K562 (cell line): Measurements from ENCODE around the gene DET1. TPM values are rescaled to one million over a fixed set of nuclear protein-coding genes. Genes with fewer than 3 reads are reported as not detected.

Source experiments
- ARID3A ChIP-seq: IDR thresholded peaks from 2 replicates; pipeline ENCODE4 v1.6.1; 2012; ENCODE audit warnings: low read depth, low read length, improper control_type of control experiment, borderline replicate concordance
- CSDE1 ChIP-seq, 2 experiments: fragments of 450-650 bp; IDR thresholded peaks; 2 replicates each; pipeline ENCODE4 v1.6.1; 2016; ENCODE audit warnings: mild to moderate bottlenecking in 1 of 2
- CXXC5 ChIP-seq: fragments of 250-450 bp; sonication (Bioruptor Pico); IDR thresholded peaks from 2 replicates; pipeline ENCODE4 v1.8.0; 2022; ENCODE audit warnings: inconsistent platforms, mild to moderate bottlenecking, moderate library complexity
- DIDO1 ChIP-seq: fragments of 450-650 bp; IDR thresholded peaks from 2 replicates; pipeline ENCODE4 v1.6.1; 2016; ENCODE audit warnings: low read depth, missing biosample characterization, missing genetic modification characterization
- PHF8 ChIP-seq: fragments of 200-600 bp; sonication (generic); IDR thresholded peaks from 2 replicates; pipeline ENCODE4 v1.6.1; 2012; ENCODE audit warnings: mixed run types, mild to moderate bottlenecking, inconsistent platforms, low read length, moderate library complexity, borderline replicate concordance
- PTTG1 ChIP-seq: fragments of 450-650 bp; IDR thresholded peaks from 2 replicates; pipeline ENCODE4 v1.6.1; 2016; ENCODE audit warnings: low read depth, mild to moderate bottlenecking, missing genetic modification characterization, missing compliant biosample characterization
- RBM17 ChIP-seq: fragments of 200-400 bp; formaldehyde crosslinking; IDR thresholded peaks from 2 replicates; pipeline ENCODE4 v1.6.1; 2017; ENCODE audit warnings: low read depth, mild to moderate bottlenecking, low read length, borderline replicate concordance
- RBM22 ChIP-seq: fragments of 200-400 bp; formaldehyde crosslinking; IDR thresholded peaks from 2 replicates; pipeline ENCODE4 v1.6.1; 2018; ENCODE audit warnings: low read length, low read depth; ENCODE audit not compliant: poor library complexity, severe bottlenecking
- SIN3A ChIP-seq, 2 experiments: fragments of 150-350 bp in 1 of 2; IDR thresholded peaks; 2 replicates each; pipeline ENCODE4 v1.6.1; 2011 to 2016; ENCODE audit warnings: borderline replicate concordance in 2 of 2, low read depth in 2 of 2, low read length in 2 of 2, mild to moderate bottlenecking in 2 of 2, moderate library complexity in 2 of 2; ENCODE audit not compliant: control insufficient read depth in 1 of 2
- STAT5A ChIP-seq: IDR thresholded peaks from 2 replicates; pipeline ENCODE4 v1.6.1; 2012; ENCODE audit warnings: low read length, inconsistent platforms, borderline replicate concordance
- TOE1 ChIP-seq, 2 experiments: fragments of 450-650 bp in 1 of 2; sonication (generic) in 1 of 2; formaldehyde crosslinking in 1 of 2; IDR thresholded peaks; 2 replicates each; pipeline versions ENCODE4 v1.7.1 to v1.8.0; 2016 to 2022; ENCODE audit warnings: borderline replicate concordance in 2 of 2, mild to moderate bottlenecking in 2 of 2, antibody characterized with exemption in 1 of 2, inconsistent platforms in 1 of 2, low read depth in 1 of 2, missing genetic modification reagents in 1 of 2, moderate library complexity in 1 of 2
- ZBTB12 ChIP-seq: fragments of 250-450 bp; sonication (Bioruptor Pico); IDR thresholded peaks from 2 replicates; pipeline ENCODE4 v1.4.0; 2020
- ZBTB7A ChIP-seq: IDR thresholded peaks from 2 replicates; pipeline ENCODE4 v1.6.1; 2011; ENCODE audit warnings: low read depth, mild to moderate bottlenecking, low read length, moderate library complexity, borderline replicate concordance; ENCODE audit not compliant: control insufficient read depth
- ZNF217 ChIP-seq: sonication (generic); formaldehyde crosslinking; IDR thresholded peaks from 2 replicates; pipeline ENCODE4 v1.8.0; 2022; ENCODE audit warnings: mild to moderate bottlenecking, missing genetic modification reagents
- ZNF449 ChIP-seq: fragments of 250-450 bp; sonication (Bioruptor Pico); IDR thresholded peaks from 2 replicates; pipeline ENCODE4 v1.8.0; 2022; ENCODE audit warnings: moderate library complexity, mild to moderate bottlenecking, inconsistent platforms
- ZNF561 ChIP-seq: fragments of 450-650 bp; formaldehyde crosslinking; conservative IDR thresholded peaks from 2 replicates; pipeline ENCODE4 v1.4.0; 2020; ENCODE audit warnings: mild to moderate bottlenecking, moderate library complexity
- ZNF668 ChIP-seq: fragments of 250-450 bp; sonication (Bioruptor Pico); IDR thresholded peaks from 2 replicates; pipeline ENCODE4 v1.8.0; 2022; ENCODE audit warnings: mild to moderate bottlenecking, inconsistent platforms
- ZNF780A ChIP-seq: fragments of 250-450 bp; sonication (Bioruptor Pico); IDR thresholded peaks from 2 replicates; pipeline ENCODE4 v1.5.0; 2021; ENCODE audit warnings: mild to moderate bottlenecking
- ZNF785 ChIP-seq: fragments of 250-450 bp; sonication (Bioruptor Pico); IDR thresholded peaks from 2 replicates; pipeline ENCODE4 v1.4.0; 2020; ENCODE audit warnings: mild to moderate bottlenecking
- ZNF830 ChIP-seq: fragments of 250-450 bp; sonication (Bioruptor Pico); IDR thresholded peaks from 2 replicates; pipeline ENCODE4 v1.5.0; 2021; ENCODE audit warnings: mild to moderate bottlenecking
- polyA plus RNA-seq, 8 experiments: library from polyadenylated mRNA; depleted of rRNA in 4 of 8; stranded (reverse) in 5 of 8; unstranded in 3 of 8; fragments of >200 nt; fragmentation: Nextera tagmentation in 2 of 8; fragmentation: Illumina TruSeq in 1 of 8; extraction: Ambion mirVana in 2 of 8; extraction: Trizol in 1 of 8; gene quantifications; 2 replicates each; pipeline versions ENCODE4 v1.2.1 to v1.2.3, GENCODE V29; 2011 to 2014; ENCODE audit warnings: inconsistent platforms in 1 of 8, missing spikeins in 1 of 8
- total RNA-seq, 7 experiments: library from RNA; depleted of rRNA in 6 of 7; stranded (reverse); fragments of >200 nt in 6 of 7; fragmentation: Illumina TruSeq in 2 of 7; extraction: Trizol in 2 of 7; gene quantifications; 2 replicates each; pipeline versions ENCODE4 v1.2.1 to v1.2.3, GENCODE V29; 2011 to 2021; ENCODE audit warnings: low replicate concordance in 1 of 7

Gene DET1
- total and polyA plus RNA-seq, 9 of the 15 experiments (the other 6 are each of a cell fraction or from before 2014, with no cell fraction given): 4.2 to 8.1 (median 6.0) TPM

GRCh38 chr15:88467073-88467934 is 79.2 kb downstream of the DET1 start, which contains the start of the genes MRPL46 and MRPS11 (continued):
- TF ChIP-seq ZBTB12 (CRISPR knock-in tag) (peak; percentile 60), STAT5A (no peak; the same call in 1 of the 2 replicates), ZNF561 (CRISPR knock-in tag) (no peak), ZNF217 (CRISPR knock-in tag) (no peak), ZNF830 (CRISPR knock-in tag) (0 out of 2 replicates have a peak, but pooled peaks have one; percentile 18), PTTG1 (tag) (no peak), PHF8 (peak; percentile 84), ZNF449 (CRISPR knock-in tag) (no peak), ZNF785 (CRISPR knock-in tag) (no peak), CSDE1 (IDR thresholded peaks at IDR 0.05) (0 out of 4 replicates have a peak, but pooled peaks of 1 of the 2 experiments have one; percentile 59), SIN3A (IDR thresholded peaks at IDR 0.05; ENCODE audit: borderline replicate concordance in 2 of 2, control insufficient read depth in 1 of 2, low read depth in 2 of 2, low read length in 2 of 2) (peak; percentile 68 to 89; a peak in 2 of 4 replicates), CXXC5 (CRISPR knock-in tag) (peak; percentile 61; the same call in 1 of the 2 replicates), ZNF780A (CRISPR knock-in tag) (no peak), RBM17 (no peak), ARID3A (no peak), ZBTB7A (peak; percentile 77), DIDO1 (tag) (peak; percentile 86), RBM22 (no peak), ZNF668 (CRISPR knock-in tag) (no peak), TOE1 (IDR thresholded peaks at IDR 0.05; ENCODE audit: borderline replicate concordance) (peak; percentile 91), TOE1 (CRISPR knock-in tag; IDR thresholded peaks at IDR 0.05; ENCODE audit: borderline replicate concordance, low read depth) (no peak)
